ENCODE data around the gene FCHSD2.
"Not testable (repeated sequence)": the region's sequence is repeated elsewhere in the genome, so short reads cannot be mapped to it uniquely, and the experiment has no call there.

Gene FCHSD2

GRCh38 chr11:73116636-73117035, 25.5 kb downstream of the FCHSD2 start:
- no peak for DNase-seq

GRCh38 chr11:73114835-73115220, 27.3 kb downstream of the FCHSD2 start:
- DNase-seq, result no peak

DNA sequence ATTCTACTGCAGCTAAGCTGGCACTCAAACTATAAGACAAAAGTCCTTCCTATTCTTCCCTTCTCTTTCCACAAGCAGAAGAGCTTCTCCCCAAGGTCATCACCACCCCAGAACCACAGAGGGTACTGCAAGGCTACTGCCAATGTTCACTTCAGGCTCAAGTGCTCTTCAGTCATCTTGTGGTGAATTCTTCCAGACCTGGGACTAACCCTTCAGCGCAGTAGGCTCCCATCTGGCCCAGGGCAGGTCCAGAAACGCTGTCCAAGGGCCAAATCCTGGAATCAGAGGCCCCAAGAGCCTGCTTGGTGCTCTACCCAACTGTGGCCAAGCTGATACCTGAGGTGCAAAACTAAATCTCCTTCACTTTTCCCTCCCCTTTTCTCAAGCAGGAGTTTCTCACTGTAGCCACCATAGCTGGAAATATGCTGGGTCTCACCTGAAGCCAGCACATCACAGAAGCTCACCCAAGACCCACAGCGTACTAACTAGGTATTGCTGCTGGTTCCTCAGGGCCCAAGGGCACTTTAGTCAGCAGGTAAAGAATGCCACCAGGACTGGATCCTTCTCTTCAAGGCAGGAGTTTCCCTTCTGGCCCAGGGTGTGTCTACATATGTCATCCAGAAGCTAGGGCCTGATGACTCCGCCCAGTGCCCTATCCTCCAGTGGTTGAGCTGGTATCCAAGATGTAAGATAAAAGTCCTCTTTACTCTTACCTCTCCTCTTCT, 27.8 kb downstream of the FCHSD2 start:
- DNase-seq, result no peak

GRCh38 chr11:73113426-73113825, 28.7 kb downstream of the FCHSD2 start:
- no peak for DNase-seq

DNA sequence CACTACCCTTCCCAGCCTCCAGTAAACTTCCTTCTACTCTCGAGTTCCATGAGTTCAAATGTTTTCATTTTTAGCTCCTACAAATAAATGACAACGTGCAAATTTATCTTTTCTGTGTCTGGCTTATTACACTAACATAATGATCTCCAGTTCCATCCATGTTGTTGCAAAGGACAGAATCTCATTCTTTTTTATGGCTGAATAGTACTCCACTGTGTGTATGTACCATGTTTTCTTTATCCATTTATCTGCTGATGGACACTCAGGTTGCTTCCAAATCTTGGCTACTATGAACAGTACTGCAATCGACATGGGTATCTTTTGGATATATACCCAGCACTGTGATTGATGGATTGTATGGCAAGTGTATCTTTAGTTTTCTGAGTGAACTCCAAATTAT, 34.5 kb downstream of the FCHSD2 start:
- DNase-seq, result no peak

DNA sequence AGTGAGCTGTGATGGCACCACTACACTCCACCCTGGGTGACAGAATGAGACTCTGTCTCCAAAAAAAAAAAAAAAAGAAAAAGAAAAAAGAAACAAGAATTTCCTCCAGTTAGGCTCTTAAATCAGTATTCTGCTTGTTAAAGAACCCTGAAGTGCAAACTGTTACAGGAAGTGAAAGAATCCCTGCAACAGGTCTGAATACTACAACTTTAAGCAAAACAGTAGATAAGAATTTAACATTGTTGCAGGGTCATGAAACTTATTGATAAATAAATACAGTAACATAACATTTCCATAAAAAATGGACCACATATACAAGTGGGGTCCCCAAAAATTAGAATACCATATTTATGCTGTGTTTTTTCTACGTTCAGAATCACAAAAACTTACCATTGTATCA, 35.8 kb downstream of the FCHSD2 start:
- no peak for DNase-seq

GRCh38 chr11:73100578-73100977, 41.5 kb downstream of the FCHSD2 start:
- no peak for DNase-seq

DNA sequence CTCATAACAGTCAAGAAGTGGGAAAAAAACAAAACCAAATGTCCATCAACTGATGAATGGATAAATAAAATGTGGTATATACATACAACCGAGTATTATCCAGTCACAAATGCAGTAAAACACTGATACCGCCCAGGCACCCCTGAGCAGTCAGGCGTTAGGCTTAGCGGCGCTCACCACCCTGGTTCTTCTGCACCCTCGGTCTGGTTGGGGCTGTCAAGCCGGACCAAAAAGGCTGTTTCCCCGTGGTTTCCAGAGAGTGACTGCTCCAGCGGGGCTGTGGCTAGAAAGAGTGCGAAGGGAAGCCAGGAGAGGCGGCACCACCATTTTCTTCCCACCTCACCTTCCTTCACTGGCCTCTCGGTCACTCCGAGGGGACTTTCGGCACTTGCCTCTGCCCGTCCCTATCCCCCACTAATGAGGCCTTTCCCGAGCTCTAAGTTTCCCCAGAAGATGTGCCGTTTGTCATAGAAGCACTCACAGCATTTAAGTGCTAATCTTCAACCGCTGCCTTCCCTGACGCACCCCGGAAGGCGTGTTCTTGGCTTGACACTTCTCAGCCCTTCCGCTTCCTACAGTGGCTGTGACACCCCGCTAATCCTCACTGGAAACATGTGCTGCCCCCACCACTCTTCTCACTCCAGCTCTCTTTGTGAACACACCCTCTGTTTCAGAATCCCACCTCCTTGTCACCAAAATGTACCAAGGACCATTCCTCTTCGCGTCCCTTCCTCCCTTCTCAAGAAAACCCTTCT, 42.4 kb downstream of the FCHSD2 start:
- no peak for DNase-seq

DNA sequence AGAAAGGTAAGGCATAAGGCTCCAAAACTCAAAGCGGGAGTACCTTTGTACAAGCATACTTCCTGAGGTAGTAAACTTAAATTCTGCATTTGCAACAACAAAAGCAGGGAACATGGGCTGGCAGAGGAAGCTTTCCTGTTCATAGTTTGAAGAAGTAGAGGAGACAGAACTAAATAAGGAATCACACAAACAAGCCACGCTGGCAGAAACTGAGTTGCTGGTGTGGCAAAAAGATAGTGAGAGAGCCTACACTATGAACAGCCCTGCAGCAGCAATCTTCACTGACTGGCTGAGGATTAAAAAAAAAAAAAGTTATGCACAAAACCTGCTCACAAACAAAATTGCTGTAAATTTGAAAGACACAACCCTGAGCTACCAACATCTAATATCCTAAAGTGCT, 46.5 kb downstream of the FCHSD2 start:
- no peak for DNase-seq

GRCh38 chr11:73091521-73092305, 50.4 kb downstream of the FCHSD2 start:
- no peak for DNase-seq

GRCh38 chr11:73087730-73088129, 54.4 kb downstream of the FCHSD2 start:
- no peak for DNase-seq

- DNase-seq, result no peak
Observed at GRCh38 chr11:73085189-73085875, 56.8 kb downstream of the FCHSD2 start.

- DNase-seq, result no peak
Observed at GRCh38 chr11:73078631-73079030, 63.5 kb downstream of the FCHSD2 start.

DNA sequence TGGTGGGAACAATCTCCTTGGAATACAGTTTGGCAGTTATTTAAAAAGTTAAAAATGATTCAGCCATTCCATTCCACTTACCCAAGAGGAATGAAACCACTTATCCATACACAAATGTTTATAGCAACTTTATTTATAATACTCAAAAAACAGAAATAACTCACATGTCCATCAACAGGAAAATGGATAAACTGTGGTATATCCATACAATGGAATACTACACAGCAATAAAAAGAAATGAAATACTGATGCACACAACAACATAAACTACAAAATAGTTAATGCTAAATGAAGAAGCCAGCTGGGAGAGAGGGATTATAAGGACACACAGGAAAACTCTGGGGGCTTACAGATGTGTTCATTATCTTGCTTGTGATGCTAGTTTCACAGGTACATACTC, 64.7 kb downstream of the FCHSD2 start:
- no peak for DNase-seq

DNA sequence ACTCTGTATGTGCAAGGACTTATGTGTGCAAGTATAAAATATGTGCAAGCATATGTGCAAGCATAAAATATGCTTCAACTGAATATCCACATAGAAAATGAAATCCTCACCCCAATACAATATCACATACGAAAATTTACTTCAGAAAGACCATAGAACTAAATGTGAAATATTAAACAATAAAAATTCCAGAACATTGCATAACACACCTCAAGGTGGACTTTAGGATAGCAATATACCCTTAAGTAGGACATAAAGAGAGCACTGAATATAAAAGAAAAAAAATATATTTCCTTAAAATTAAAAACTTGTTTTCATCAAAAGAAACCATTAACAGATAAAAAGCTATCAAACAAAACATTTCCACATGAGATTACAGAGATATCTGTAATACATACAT, 67.8 kb downstream of the FCHSD2 start:
- no peak for DNase-seq

GRCh38 chr11:73072935-73073481, 69.1 kb downstream of the FCHSD2 start:
- DNase-seq, result no peak

- DNase-seq, result no peak
Observed at GRCh38 chr11:73070653-73071052, 71.5 kb downstream of the FCHSD2 start.

DNA sequence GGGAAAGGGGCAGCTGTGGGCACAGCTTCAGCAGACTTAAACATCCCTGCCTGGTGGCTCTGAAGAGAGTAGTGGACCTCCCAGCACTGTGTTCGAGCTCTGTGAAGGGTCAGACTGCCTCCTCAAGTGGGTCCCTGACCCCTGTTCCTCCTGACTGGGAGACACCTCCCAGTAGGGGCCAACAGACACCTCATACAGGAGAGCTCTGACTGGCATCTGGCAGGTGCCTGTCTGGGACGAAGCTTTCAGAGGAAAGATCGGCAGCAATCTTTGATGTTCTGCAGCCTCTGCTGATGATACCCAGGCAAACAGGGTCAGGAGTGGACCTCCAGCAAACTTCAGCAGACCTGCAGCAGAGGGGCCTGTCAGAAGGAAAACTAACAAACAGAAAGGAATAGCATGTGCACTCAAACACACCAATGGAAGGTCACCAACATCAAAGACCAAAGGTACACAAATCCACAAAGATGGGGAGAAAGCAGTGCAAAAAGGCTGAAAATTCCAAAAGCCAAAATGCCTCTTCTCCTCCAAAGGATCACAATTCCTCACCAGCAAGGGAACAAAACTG, 80.2 kb downstream of the FCHSD2 start:
- DNase-seq, result not testable (repeated sequence)

DNA sequence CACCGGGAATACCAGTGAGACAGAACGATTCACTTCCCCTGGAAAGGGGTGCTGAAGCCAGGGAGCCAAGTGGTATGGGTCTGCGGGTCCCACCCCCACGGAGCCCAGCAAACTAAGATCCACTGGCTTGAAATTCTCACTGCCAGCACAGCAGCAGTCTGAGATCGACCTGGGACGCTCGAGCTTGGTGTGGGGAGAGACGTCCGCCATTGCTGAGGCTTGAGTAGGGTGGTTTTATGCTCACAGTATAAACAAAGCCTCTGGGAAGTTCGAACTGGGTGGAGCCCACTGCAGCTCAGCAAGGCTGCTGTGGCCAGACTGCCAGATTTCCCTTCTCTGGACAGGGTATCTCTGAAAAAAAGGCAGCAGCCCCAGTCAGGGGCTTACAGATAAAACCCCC, 80.7 kb downstream of the FCHSD2 start:
- not testable (repeated sequence) for DNase-seq

DNA sequence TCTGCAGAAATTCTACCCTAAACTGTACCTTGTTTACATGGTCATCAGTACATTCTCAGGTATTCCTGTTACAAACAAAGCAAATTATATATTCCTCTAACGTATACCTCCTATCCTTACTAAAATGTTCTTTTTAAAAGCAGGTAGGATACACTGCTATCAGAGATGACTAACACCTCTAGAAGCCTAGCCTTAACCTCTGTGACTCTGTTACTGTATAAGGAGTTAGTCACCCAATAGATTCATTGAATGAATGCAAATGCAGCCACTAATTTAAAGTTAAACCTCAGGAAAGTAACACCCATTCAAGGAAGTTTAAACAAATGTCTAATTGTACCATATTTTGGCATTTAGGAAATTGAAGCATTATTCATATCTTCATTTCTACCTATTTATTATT, 82.2 kb downstream of the FCHSD2 start:
- no peak for DNase-seq

DNA sequence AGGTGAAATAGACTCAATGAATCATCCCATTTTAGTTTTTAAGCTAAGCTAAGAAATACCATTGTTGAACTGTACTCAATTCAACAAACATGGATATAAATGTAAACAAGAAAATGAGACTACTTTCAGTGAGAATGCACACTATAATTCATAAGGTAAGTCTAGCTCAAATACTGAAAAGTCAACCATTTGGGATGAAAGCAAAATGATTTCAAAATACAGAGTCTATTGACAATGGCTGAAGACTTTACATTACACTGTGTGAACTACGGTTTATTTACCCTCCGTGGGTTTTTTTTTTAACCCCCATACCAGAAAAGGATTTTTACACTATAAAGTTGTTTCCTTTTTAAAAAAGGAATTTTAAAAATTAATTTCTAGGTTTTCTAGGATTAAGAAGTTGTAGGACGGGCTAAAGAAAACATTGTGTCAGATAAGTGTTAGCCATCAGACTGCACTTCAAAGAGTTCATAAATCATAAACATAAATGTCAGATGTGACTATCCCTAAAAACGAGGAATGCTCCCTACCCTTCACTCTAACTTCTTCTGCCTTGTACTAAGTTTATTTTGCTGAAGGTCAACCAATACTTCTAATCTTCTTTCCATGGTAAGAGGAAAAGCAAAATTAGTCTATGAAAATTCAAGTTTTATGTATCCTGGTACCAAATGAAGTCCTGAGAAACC, 83.0 kb downstream of the FCHSD2 start:
- no peak for DNase-seq
